ENCODE results near the gene DNAH17. TPM values are rescaled to one million over a fixed set of nuclear protein-coding genes. Genes with fewer than 3 reads are reported as not detected.

Gene DNAH17
- polyA plus RNA-seq, 1 of the 3 experiments (the other 2 are of a cell fraction), result not detected

DNA sequence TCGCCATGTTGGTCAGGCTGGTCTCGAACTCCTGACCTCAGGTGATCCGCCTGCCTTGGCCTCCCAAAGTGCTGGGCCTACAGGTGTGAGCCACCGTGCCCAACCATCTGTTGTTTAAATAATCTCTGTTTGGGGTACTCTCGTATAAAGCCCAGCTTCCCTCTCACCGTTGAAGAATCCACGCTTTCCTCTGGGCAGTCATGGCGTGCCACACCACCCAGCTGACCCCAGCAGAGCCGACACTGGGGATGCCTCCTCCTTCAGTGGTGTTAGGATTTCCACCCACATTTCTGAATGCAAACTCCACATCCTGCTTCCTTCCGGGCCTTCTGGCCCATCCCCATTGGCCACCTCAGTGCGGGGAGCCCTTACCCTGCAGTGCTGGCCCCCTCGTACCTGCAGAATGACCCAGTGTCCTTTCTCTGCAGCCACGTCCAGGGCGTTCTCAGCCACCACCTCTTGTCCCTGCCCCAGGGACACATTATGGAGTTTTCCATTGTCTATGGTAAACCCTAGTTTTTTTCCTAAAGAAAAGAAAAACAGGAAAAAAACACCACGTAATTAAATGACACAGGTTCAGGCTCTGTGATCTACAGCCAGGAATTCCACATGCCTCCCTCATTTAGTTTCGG lies 138.4 kb downstream of the DNAH17 start:
- no peaks in the 10 kb centered on the region for H3K9me2 ChIP-seq
- no peak for DNase-seq
- no peaks in the 10 kb centered on the region for H4K20me1 ChIP-seq (ENCODE audit: insufficient read depth)
- H3K36me3 ChIP-seq (replicated peaks in 1 of 2; ENCODE audit: control insufficient read depth in 1 of 2, insufficient read depth in 2 of 2, low read length in 1 of 2), result no peaks in the 10 kb centered on the region
- WGBS (ENCODE audit: low lambda C conversion rate), result 91% methylated on average over 16 of the region's 16 CpGs
- H3K9ac ChIP-seq, result no peak overlapping the region
- H3K4me2 ChIP-seq, result no peak overlapping the region
- POLR2A ChIA-PET, result no interaction called here
- H3K4me1 ChIP-seq (ENCODE audit: control insufficient read depth in 1 of 2, insufficient read depth in 2 of 2, low read depth in 1 of 2, low read length in 1 of 2), result peaks cover 0 to 9% of the 10 kb centered on the region in 2 experiments; a peak in 1 of 4 replicates
- CTCF ChIA-PET, result interaction anchor here (0.6 to 1.3 kb wide), 3 partner anchors 17 to 78 kb away, joined by 3 read pairs; no protein-coding TSS in a partner anchor
- no peaks in the 10 kb centered on the region for H3F3A ChIP-seq (replicated peaks; ENCODE audit: insufficient read depth)
- H2AFZ ChIP-seq (ENCODE audit: low read depth), result no peak overlapping the region
- TF ChIP-seq RFX5 (IDR thresholded peaks at IDR 0.05; ENCODE audit: low read length) (no peak), GATA2 (CRISPR knock-in tag; IDR thresholded peaks at IDR 0.05) (no peak), FOSL2 (IDR thresholded peaks at IDR 0.05; ENCODE audit: borderline replicate concordance, low read depth) (no peak), EP300 (IDR thresholded peaks at IDR 0.05; ENCODE audit: borderline replicate concordance in 1 of 2, low read depth in 1 of 2, low read length in 1 of 2) (no peak), JUND (IDR thresholded peaks at IDR 0.05) (no peak), EZH2phosphoT487 (IDR thresholded peaks at IDR 0.05; ENCODE audit: borderline replicate concordance, low read depth) (no peak), MXI1 (IDR thresholded peaks at IDR 0.05; ENCODE audit: low read depth, low read length) (no peak), NRF1 (IDR thresholded peaks at IDR 0.05; ENCODE audit: low read depth, low read length) (no peak), FOXM1 (IDR thresholded peaks at IDR 0.05; ENCODE audit: low read depth) (no peak), NFIC (IDR thresholded peaks at IDR 0.05; ENCODE audit: borderline replicate concordance) (no peak)
- TF ChIP-seq, protein P1, sequence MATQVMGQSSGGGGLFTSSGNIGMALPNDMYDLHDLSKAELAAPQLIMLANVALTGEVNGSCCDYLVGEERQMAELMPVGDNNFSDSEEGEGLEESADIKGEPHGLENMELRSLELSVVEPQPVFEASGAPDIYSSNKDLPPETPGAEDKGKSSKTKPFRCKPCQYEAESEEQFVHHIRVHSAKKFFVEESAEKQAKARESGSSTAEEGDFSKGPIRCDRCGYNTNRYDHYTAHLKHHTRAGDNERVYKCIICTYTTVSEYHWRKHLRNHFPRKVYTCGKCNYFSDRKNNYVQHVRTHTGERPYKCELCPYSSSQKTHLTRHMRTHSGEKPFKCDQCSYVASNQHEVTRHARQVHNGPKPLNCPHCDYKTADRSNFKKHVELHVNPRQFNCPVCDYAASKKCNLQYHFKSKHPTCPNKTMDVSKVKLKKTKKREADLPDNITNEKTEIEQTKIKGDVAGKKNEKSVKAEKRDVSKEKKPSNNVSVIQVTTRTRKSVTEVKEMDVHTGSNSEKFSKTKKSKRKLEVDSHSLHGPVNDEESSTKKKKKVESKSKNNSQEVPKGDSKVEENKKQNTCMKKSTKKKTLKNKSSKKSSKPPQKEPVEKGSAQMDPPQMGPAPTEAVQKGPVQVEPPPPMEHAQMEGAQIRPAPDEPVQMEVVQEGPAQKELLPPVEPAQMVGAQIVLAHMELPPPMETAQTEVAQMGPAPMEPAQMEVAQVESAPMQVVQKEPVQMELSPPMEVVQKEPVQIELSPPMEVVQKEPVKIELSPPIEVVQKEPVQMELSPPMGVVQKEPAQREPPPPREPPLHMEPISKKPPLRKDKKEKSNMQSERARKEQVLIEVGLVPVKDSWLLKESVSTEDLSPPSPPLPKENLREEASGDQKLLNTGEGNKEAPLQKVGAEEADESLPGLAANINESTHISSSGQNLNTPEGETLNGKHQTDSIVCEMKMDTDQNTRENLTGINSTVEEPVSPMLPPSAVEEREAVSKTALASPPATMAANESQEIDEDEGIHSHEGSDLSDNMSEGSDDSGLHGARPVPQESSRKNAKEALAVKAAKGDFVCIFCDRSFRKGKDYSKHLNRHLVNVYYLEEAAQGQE (IDR thresholded peaks at IDR 0.05; ENCODE audit: low read depth, low read length), result no peak
- TF ChIP-seq, protein P2, sequence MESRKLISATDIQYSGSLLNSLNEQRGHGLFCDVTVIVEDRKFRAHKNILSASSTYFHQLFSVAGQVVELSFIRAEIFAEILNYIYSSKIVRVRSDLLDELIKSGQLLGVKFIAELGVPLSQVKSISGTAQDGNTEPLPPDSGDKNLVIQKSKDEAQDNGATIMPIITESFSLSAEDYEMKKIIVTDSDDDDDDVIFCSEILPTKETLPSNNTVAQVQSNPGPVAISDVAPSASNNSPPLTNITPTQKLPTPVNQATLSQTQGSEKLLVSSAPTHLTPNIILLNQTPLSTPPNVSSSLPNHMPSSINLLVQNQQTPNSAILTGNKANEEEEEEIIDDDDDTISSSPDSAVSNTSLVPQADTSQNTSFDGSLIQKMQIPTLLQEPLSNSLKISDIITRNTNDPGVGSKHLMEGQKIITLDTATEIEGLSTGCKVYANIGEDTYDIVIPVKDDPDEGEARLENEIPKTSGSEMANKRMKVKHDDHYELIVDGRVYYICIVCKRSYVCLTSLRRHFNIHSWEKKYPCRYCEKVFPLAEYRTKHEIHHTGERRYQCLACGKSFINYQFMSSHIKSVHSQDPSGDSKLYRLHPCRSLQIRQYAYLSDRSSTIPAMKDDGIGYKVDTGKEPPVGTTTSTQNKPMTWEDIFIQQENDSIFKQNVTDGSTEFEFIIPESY (IDR thresholded peaks at IDR 0.05; ENCODE audit: borderline replicate concordance, low read depth), result no peak
- H3K27me3 ChIP-seq (ENCODE audit: insufficient read depth), result no peaks in the 10 kb centered on the region
- H3K9me3 ChIP-seq, result no peaks in the 10 kb centered on the region
- H3K79me2 ChIP-seq (ENCODE audit: insufficient read depth), result no peaks in the 10 kb centered on the region
- no peak overlapping the region for H3K27ac ChIP-seq (ENCODE audit: low read depth in 2 of 2, low read length in 1 of 2)
- H3K4me3 ChIP-seq (ENCODE audit: low read depth in 2 of 2, low read length in 1 of 2), result no peak overlapping the region

Data from SK-N-SH (cell line).